ENCODE data around the gene YARS2.

GRCh38 chr12:32739279-32739678 is 16.4 kb downstream of the YARS2 start:
- no peak for TF ChIP-seq CTCF (IDR thresholded peaks at IDR 0.05)
- no peak for TF ChIP-seq POLR2A (IDR thresholded peaks at IDR 0.05)
- no peak for TF ChIP-seq POLR2AphosphoS5 (IDR thresholded peaks at IDR 0.05)
- no peak for TF ChIP-seq EP300 (IDR thresholded peaks at IDR 0.05)
